ENCODE results near the gene RNF123.

DNA sequence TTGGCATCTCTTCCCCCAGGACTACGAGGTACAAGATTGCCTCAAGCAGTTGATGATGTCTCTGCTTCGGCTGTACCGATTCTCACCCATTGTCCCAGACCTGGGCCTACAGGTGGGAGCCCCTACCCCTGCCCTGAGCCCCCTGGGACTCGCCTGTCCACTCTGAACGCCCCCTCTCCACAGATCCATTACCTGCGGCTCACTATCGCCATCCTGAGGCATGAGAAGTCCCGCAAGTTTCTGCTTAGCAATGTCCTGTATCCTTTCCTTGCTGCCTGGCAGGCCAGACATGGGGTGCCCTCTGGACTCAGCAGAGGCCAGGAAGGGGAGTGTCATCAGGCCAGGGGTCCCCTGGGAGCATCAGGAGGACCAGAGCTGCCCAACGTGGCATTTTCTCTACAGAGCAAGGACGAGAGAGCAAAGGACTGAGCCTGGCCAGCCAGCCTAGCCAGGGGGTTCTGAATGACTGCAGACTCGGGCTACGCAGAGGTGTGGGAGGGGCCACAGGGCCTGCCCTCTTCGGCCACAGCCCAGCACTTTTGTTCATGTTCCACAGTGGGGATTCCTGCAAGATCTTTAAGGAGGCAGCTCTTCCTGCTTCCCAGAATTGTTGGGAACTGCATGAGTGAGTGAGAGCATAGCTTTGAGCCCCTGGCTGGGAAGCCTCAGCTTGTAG is 11.2 kb downstream of the RNF123 start:
- no peak for TF ChIP-seq TAF1 (IDR thresholded peaks at IDR 0.05; ENCODE audit: low read depth, low read length)
- no peak for TF ChIP-seq POLR2A (IDR thresholded peaks at IDR 0.05; ENCODE audit: low read depth, low read length)
- no peak for TF ChIP-seq POLR2AphosphoS5 (IDR thresholded peaks at IDR 0.05; ENCODE audit: low read depth, low read length)
- no peak for TF ChIP-seq SPI1 (IDR thresholded peaks at IDR 0.05; ENCODE audit: low read depth, low read length)
- TF ChIP-seq PAX5 (IDR thresholded peaks at IDR 0.05; ENCODE audit: insufficient read depth, low read length, severe bottlenecking): no peak
